PC-3 (cell line): ENCODE measurements around the gene TRAF3IP3. TPM values are rescaled to one million over a fixed set of nuclear protein-coding genes. Genes with fewer than 3 reads are reported as not detected.
A peak's percentile ranks its signal among the peaks of the same experiment; 100 is the strongest.

Experiments used
- ATAC-seq: fragments of 200-7000 bp; cut with Tn5 transposase; 2 replicates; pipeline ENCODE4 v1.9.1; 2020; ENCODE audit warnings: mild to moderate bottlenecking, moderate library complexity
- BruUV-seq: library from RNA; stranded (reverse); fragments of 400-500 nt; replicated peaks from 2 replicates; lab custom pipeline; 2021; lab: Mats Ljungman, UMichigan
- CTCF ChIA-PET: fragments of 300-600 bp; sonication (Branson Sonifier 250); formaldehyde crosslinking; loops from one replicate; lab custom pipeline; 2022; ENCODE audit warnings: antibody characterized with exemption; lab: Charles Lee
- POLR2A ChIA-PET: fragments of 300-600 bp; sonication (Branson Sonifier 250); formaldehyde crosslinking; loops from one replicate; lab custom pipeline; 2022; ENCODE audit warnings: antibody characterized with exemption; ENCODE audit not compliant: unreplicated experiment; lab: Charles Lee
- DNase-seq: peaks from one replicate; pipeline ENCODE4 v3.0.0-alpha.2; 2015
- H2AFZ ChIP-seq: fragments of 300-600 bp; sonication (generic); 2 replicates; pipeline ENCODE4 v1.6.0; 2016; ENCODE audit warnings: antibody characterized with exemption, low read length
- H3F3A ChIP-seq: fragments of 300-600 bp; sonication (generic); one replicate; pipeline ENCODE4 v1.6.0; 2017; ENCODE audit warnings: antibody characterized with exemption, low read length, control low read depth, mild to moderate bottlenecking; ENCODE audit not compliant: unreplicated experiment
- H3K27ac ChIP-seq: fragments of 300-600 bp; sonication (generic); 2 replicates; pipeline ENCODE4 v1.5.1; 2016; ENCODE audit warnings: mild to moderate bottlenecking, low read length
- H3K27me3 ChIP-seq: fragments of 300-600 bp; sonication (generic); 2 replicates; pipeline ENCODE4 v1.6.1; 2016; ENCODE audit warnings: low read length, mixed read lengths
- H3K36me3 ChIP-seq: fragments of 300-600 bp; sonication (generic); 2 replicates; pipeline ENCODE4 v1.6.1; 2016; ENCODE audit warnings: low read depth, mixed run types, low read length, mixed read lengths
- H3K4me1 ChIP-seq: fragments of 300-600 bp; sonication (generic); 2 replicates; pipeline ENCODE4 v1.5.1; 2016; ENCODE audit warnings: low read length; ENCODE audit not compliant: insufficient read depth
- H3K4me2 ChIP-seq: fragments of 300-600 bp; sonication (generic); 2 replicates; pipeline ENCODE4 v1.6.0; 2016; ENCODE audit warnings: low read length
- H3K4me3 ChIP-seq: fragments of 300-600 bp; sonication (generic); 2 replicates; pipeline ENCODE4 v1.5.1; 2016; ENCODE audit warnings: mild to moderate bottlenecking, low read length, mixed read lengths
- H3K79me2 ChIP-seq: fragments of 300-600 bp; sonication (generic); 2 replicates; pipeline ENCODE4 v1.6.1; 2017; ENCODE audit warnings: low read length, mixed read lengths
- H3K9ac ChIP-seq: fragments of 300-600 bp; sonication (generic); 2 replicates; pipeline ENCODE4 v1.6.0; 2016; ENCODE audit warnings: mild to moderate bottlenecking, low read length
- H3K9me2 ChIP-seq: fragments of 300-600 bp; sonication (generic); replicated peaks from 2 replicates; pipeline ENCODE4 v1.6.1; 2016; ENCODE audit warnings: mixed run types, low read length, mixed read lengths
- H3K9me3 ChIP-seq: fragments of 300-600 bp; sonication (generic); 2 replicates; pipeline ENCODE4 v1.6.1; 2016; ENCODE audit warnings: low read length, mixed read lengths
- H4K20me1 ChIP-seq: fragments of 300-600 bp; sonication (generic); 2 replicates; pipeline ENCODE4 v1.6.1; 2016; ENCODE audit warnings: low read length, mixed read lengths
- EZH2 ChIP-seq: fragments of 300-600 bp; sonication (generic); IDR thresholded peaks from one replicate; pipeline ENCODE4 v1.6.1; 2017; ENCODE audit warnings: antibody characterized with exemption, mild to moderate bottlenecking, low read length; ENCODE audit not compliant: unreplicated experiment
- EZH2phosphoT487 ChIP-seq: fragments of 300-600 bp; sonication (generic); IDR thresholded peaks from 2 replicates; pipeline ENCODE4 v1.6.1; 2018; ENCODE audit warnings: mild to moderate bottlenecking, antibody characterized with exemption, low read length, borderline replicate concordance
- intact Hi-C: fragments of 100-400 bp; cut with micrococcal nuclease; formaldehyde crosslinking; loops from 2 replicates; pipeline ENCODE4 v1.9.0; 2023
- total RNA-seq: library from RNA; depleted of rRNA; stranded (reverse); fragments of >200 nt; gene quantifications from 2 replicates; pipeline ENCODE4 v1.2.3, GENCODE V29; 2014
- TF ChIP-seq, protein P1 (sequence below): fragments of 300-600 bp; sonication (generic); conservative IDR thresholded peaks from 2 replicates; pipeline ENCODE4 v1.5.1; 2017; ENCODE audit warnings: antibody characterized with exemption, low read depth, mild to moderate bottlenecking, low read length

TRAF3IP3 gene
- total RNA-seq, 1 experiment from 2014 or later, result not detected

DNA sequence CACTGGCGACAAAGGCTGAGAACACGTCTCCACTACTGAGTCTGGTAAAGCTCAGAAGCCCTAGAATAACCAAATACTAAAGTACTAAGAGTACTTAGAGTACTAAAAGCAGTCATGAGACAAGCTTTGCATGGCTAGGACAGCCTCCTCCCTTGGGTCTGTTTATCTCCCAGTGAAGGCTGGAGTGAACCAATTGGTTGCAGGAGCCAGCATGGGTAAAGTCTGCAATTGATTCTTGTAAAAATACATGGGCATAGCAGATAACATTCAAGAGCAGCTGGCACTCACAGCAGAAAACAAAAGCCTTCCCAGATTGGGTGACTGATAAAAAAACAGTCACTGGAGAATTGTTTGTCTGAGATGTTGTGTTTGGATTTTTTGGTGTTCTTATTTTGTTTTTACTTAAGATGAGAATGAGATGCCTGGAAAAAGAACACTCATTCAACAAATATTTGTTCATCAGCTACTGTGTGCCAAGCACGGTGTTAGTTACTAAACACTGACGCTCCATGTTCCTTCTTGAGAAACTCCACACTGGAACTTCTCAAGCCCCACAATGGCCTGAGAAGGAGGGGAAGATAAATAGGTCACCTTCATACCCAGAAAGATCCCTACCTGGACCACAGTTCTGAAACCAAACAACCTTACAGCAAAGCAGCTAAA lies 46.4 kb downstream of the TRAF3IP3 start:
- CTCF ChIA-PET, result interaction anchor here (0.6 kb wide), 1 partner anchor 54 kb away, joined by 3 read pairs; no protein-coding TSS in a partner anchor
- H3K9me3 ChIP-seq, result no peaks in the 10 kb centered on the region
- no peaks in the 10 kb centered on the region for H3F3A ChIP-seq
- POLR2A ChIA-PET, result interaction anchor here (0.8 kb wide), 1 partner anchor 80 kb away, joined by 5 read pairs; no protein-coding TSS in a partner anchor
- no peak for DNase-seq
- no peak for ATAC-seq
- 0 out of 2 replicates have a peak overlapping the region, but pooled peaks have one; percentile 91 for H3K4me2 ChIP-seq
- H3K9me2 ChIP-seq, result no peaks in the 10 kb centered on the region
- H2AFZ ChIP-seq, result no peak overlapping the region
- H3K27me3 ChIP-seq, result no peaks in the 10 kb centered on the region
- peaks cover 65% of the 10 kb centered on the region for H3K79me2 ChIP-seq
- intact Hi-C loops, result no loop called here
- peaks cover 23% of the 10 kb centered on the region for H3K36me3 ChIP-seq
- H4K20me1 ChIP-seq, result peaks cover 41% of the 10 kb centered on the region
- H3K4me3 ChIP-seq, result no peak overlapping the region
- H3K27ac ChIP-seq, result no peak overlapping the region
- H3K9ac ChIP-seq, result no peak overlapping the region
- peaks cover 28% of the 10 kb centered on the region for H3K4me1 ChIP-seq
- TF ChIP-seq, protein P1, sequence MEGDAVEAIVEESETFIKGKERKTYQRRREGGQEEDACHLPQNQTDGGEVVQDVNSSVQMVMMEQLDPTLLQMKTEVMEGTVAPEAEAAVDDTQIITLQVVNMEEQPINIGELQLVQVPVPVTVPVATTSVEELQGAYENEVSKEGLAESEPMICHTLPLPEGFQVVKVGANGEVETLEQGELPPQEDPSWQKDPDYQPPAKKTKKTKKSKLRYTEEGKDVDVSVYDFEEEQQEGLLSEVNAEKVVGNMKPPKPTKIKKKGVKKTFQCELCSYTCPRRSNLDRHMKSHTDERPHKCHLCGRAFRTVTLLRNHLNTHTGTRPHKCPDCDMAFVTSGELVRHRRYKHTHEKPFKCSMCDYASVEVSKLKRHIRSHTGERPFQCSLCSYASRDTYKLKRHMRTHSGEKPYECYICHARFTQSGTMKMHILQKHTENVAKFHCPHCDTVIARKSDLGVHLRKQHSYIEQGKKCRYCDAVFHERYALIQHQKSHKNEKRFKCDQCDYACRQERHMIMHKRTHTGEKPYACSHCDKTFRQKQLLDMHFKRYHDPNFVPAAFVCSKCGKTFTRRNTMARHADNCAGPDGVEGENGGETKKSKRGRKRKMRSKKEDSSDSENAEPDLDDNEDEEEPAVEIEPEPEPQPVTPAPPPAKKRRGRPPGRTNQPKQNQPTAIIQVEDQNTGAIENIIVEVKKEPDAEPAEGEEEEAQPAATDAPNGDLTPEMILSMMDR, result no peak
- TF ChIP-seq EZH2 (no peak), EZH2phosphoT487 (no peak)
- BruUV-seq, result no TSS peak

DNA sequence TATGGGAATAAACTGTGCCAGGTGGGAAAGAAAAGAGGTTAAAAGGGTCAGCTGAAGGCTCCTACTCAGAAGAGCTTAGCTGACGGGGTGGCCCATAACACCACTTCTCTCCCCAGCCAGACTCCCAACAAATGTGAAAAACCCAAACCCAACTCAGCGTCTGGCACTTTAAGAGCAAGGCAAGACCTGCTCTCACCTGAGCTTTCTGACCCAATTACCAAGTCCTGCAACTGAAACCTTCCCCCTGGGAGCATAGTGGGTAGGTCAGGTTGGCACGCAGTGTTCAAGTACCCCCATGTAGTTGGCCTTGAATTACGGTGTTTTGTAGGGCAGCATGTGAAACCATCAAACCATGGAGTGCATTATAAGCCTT lies 46.9 kb downstream of the TRAF3IP3 start:
- H3K27me3 ChIP-seq, result no peaks in the 10 kb centered on the region
- no peak overlapping the region for H3K27ac ChIP-seq
- TF ChIP-seq EZH2 (no peak), EZH2phosphoT487 (no peak)
- TF ChIP-seq, protein P1, result no peak
- peaks cover 23% of the 10 kb centered on the region for H3K36me3 ChIP-seq
- intact Hi-C loops, result no loop called here
- H3K9me3 ChIP-seq, result no peaks in the 10 kb centered on the region
- H3K4me3 ChIP-seq, result no peak overlapping the region
- H3K9ac ChIP-seq, result no peak overlapping the region
- ChIA-PET CTCF (interaction anchor here (0.6 kb wide), 1 partner anchor 55 kb away, joined by 3 read pairs; no protein-coding TSS in a partner anchor), POLR2A (interaction anchor here (0.5 kb wide), 1 partner anchor 15 kb away, joined by 4 read pairs; no protein-coding TSS in a partner anchor)
- peak overlapping the region; percentile 91; the same call in 1 of the 2 replicates for H3K4me2 ChIP-seq
- no peaks in the 10 kb centered on the region for H3K9me2 ChIP-seq
- no peaks in the 10 kb centered on the region for H3F3A ChIP-seq
- DNase-seq (no peak), ATAC-seq (no peak)
- peaks cover 41% of the 10 kb centered on the region for H4K20me1 ChIP-seq
- no peak overlapping the region for H2AFZ ChIP-seq
- peaks cover 33% of the 10 kb centered on the region for H3K4me1 ChIP-seq
- peaks cover 63% of the 10 kb centered on the region for H3K79me2 ChIP-seq
- BruUV-seq, result no TSS peak

DNA sequence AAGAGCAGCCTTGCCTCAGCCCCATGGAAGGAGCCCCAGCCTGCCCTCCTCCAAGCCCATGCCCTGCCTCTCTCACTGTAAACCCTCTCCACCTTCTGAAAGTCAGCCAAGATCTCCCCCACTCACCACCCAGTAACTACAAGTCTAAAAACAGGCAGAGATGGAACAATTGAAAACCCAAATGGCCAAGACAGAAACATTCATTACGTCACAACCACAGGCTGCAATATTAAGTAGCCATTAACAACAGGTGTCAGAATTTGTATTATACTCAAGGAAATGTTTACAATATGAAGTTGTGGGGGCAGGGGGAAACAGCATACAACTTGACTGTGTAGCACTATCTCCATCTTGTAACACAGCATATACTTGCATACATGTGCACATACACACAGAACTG lies 47.7 kb downstream of the TRAF3IP3 start:
- no peak for TF ChIP-seq EZH2
- no peak for TF ChIP-seq EZH2phosphoT487
- TF ChIP-seq, protein P1, result no peak
- H3K27ac ChIP-seq, result no peak overlapping the region
- no peaks in the 10 kb centered on the region for H3K9me3 ChIP-seq
- POLR2A ChIA-PET, result no interaction called here
- peaks cover 41% of the 10 kb centered on the region for H4K20me1 ChIP-seq
- no TSS peak for BruUV-seq
- no peaks in the 10 kb centered on the region for H3K27me3 ChIP-seq
- H3K79me2 ChIP-seq, result peaks cover 63% of the 10 kb centered on the region
- ATAC-seq (no peak), DNase-seq (no peak)
- H3K4me3 ChIP-seq, result peak overlapping the region; percentile 81; the same call in 1 of the 2 replicates
- no peak overlapping the region for H2AFZ ChIP-seq
- H3K36me3 ChIP-seq, result peaks cover 21% of the 10 kb centered on the region
- no peaks in the 10 kb centered on the region for H3K9me2 ChIP-seq
- H3K9ac ChIP-seq, result no peak overlapping the region
- H3K4me1 ChIP-seq, result peaks cover 41% of the 10 kb centered on the region
- H3F3A ChIP-seq, result no peaks in the 10 kb centered on the region
- CTCF ChIA-PET, result no interaction called here
- intact Hi-C loops, result no loop called here
- peak overlapping the region; percentile 91 for H3K4me2 ChIP-seq
